Measurements from ENCODE around the gene AGTRAP. TPM values are rescaled to one million over a fixed set of nuclear protein-coding genes. Genes with fewer than 3 reads are reported as not detected.

The AGTRAP gene
- total and polyA plus RNA-seq, 9 of the 15 experiments (the other 6 are each of a cell fraction or from before 2014, with no cell fraction given), result 26.8 to 105 (median 57.5) TPM

- TF ChIP-seq, protein P1, sequence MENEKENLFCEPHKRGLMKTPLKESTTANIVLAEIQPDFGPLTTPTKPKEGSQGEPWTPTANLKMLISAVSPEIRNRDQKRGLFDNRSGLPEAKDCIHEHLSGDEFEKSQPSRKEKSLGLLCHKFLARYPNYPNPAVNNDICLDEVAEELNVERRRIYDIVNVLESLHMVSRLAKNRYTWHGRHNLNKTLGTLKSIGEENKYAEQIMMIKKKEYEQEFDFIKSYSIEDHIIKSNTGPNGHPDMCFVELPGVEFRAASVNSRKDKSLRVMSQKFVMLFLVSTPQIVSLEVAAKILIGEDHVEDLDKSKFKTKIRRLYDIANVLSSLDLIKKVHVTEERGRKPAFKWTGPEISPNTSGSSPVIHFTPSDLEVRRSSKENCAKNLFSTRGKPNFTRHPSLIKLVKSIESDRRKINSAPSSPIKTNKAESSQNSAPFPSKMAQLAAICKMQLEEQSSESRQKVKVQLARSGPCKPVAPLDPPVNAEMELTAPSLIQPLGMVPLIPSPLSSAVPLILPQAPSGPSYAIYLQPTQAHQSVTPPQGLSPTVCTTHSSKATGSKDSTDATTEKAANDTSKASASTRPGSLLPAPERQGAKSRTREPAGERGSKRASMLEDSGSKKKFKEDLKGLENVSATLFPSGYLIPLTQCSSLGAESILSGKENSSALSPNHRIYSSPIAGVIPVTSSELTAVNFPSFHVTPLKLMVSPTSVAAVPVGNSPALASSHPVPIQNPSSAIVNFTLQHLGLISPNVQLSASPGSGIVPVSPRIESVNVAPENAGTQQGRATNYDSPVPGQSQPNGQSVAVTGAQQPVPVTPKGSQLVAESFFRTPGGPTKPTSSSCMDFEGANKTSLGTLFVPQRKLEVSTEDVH (IDR thresholded peaks at IDR 0.05; ENCODE audit: low read depth, partially characterized antibody), result no peak
- TF ChIP-seq POLR3G (IDR thresholded peaks at IDR 0.05; ENCODE audit: extremely low read depth, insufficient read length, insufficient replicate concordance) (no peak), PHTF2 (CRISPR knock-in tag; IDR thresholded peaks at IDR 0.05) (no peak), PCBP2 (IDR thresholded peaks at IDR 0.05; ENCODE audit: low read depth, low read length, poor library complexity, severe bottlenecking) (no peak), HDAC8 (tag; IDR thresholded peaks at IDR 0.05) (no peak), HMG20B (CRISPR knock-in tag; IDR thresholded peaks at IDR 0.05) (no peak), DLX4 (CRISPR knock-in tag; IDR thresholded peaks at IDR 0.05) (no peak), RCOR1 (IDR thresholded peaks at IDR 0.05; ENCODE audit: borderline replicate concordance in 1 of 2, low read depth in 2 of 2, low read length in 2 of 2) (peak in 1 of 2 experiments; percentile 67; a peak in 2 of 4 replicates), TAF1 (IDR thresholded peaks at IDR 0.05; ENCODE audit: control insufficient read depth, extremely low read depth, insufficient read depth, low read length, severe bottlenecking) (no peak), PHF8 (IDR thresholded peaks at IDR 0.05; ENCODE audit: borderline replicate concordance, low read length) (no peak), CAMTA2 (CRISPR knock-in tag; conservative IDR thresholded peaks at IDR 0.05) (no peak), RBBP5 (IDR thresholded peaks at IDR 0.05; ENCODE audit: borderline replicate concordance, insufficient read depth, low read length, poor library complexity, severe bottlenecking) (no peak), NCOA2 (IDR thresholded peaks at IDR 0.05; ENCODE audit: partially characterized antibody in 2 of 2) (no peak), NFRKB (IDR thresholded peaks at IDR 0.05; ENCODE audit: low read depth) (no peak), HMG20A (CRISPR knock-in tag; conservative IDR thresholded peaks at IDR 0.05) (no peak), ZNF780A (CRISPR knock-in tag; IDR thresholded peaks at IDR 0.05) (no peak), MIER1 (IDR thresholded peaks at IDR 0.05; ENCODE audit: low read depth) (no peak), ARID1B (IDR thresholded peaks at IDR 0.05) (0 out of 2 replicates have a peak, but pooled peaks have one; percentile 11), RBM34 (IDR thresholded peaks at IDR 0.05; ENCODE audit: borderline replicate concordance, insufficient read depth, low read length) (no peak), TBP (optimal IDR thresholded peaks at IDR 0.05; ENCODE audit: low read depth, low read length) (no peak), XRCC4 (IDR thresholded peaks at IDR 0.05; ENCODE audit: extremely low read depth, insufficient read depth, insufficient read length) (no peak), PTTG1 (tag; IDR thresholded peaks at IDR 0.05; ENCODE audit: low read depth) (no peak), U2AF2 (optimal IDR thresholded peaks at IDR 0.05; ENCODE audit: low read depth, low read length) (no peak), PPARD (CRISPR knock-in tag; IDR thresholded peaks at IDR 0.05) (no peak), TRIM28 (IDR thresholded peaks at IDR 0.05) (no peak), ELK3 (CRISPR knock-in tag; IDR thresholded peaks at IDR 0.05) (no peak)
These were observed 16.5 kb upstream of the AGTRAP start (continued) for GRCh38 chr1:11719313-11720032.
